Measurements from ENCODE around the gene C1QTNF12. TPM values are rescaled to one million over a fixed set of nuclear protein-coding genes. Genes with fewer than 3 reads are reported as not detected.

The C1QTNF12 gene
- total RNA-seq, 1 donor from 2014 or later, result 3.5 TPM

GRCh38 chr1:1262071-1262470 lies 15.5 kb upstream of the C1QTNF12 start:
- DNase-seq (ENCODE audit: low spot score), result no peak
- no peak overlapping the region for H3K4me3 Mint-ChIP-seq (ENCODE audit: low read depth)
- H3K36me3 Mint-ChIP-seq (ENCODE audit: low read depth), result peaks cover 58% of the 10 kb centered on the region
- H3K27me3 Mint-ChIP-seq (ENCODE audit: low read depth), result no peaks in the 10 kb centered on the region
- peaks cover 1% of the 10 kb centered on the region for H3K4me1 Mint-ChIP-seq (ENCODE audit: low read depth)
- H3K9me3 Mint-ChIP-seq, result no peaks in the 10 kb centered on the region
- no peak overlapping the region for H3K27ac Mint-ChIP-seq
- intact Hi-C loops (cut with micrococcal nuclease), result no loop called here

- Mint-ChIP-seq H3K27ac (peak overlapping the region; percentile 28), H3K27me3 (ENCODE audit: low read depth) (no peaks in the 10 kb centered on the region), H3K4me3 (ENCODE audit: low read depth) (no peak overlapping the region), H3K36me3 (ENCODE audit: low read depth) (peaks cover 59% of the 10 kb centered on the region), H3K9me3 (no peaks in the 10 kb centered on the region), H3K4me1 (ENCODE audit: low read depth) (peaks cover 1% of the 10 kb centered on the region)
- intact Hi-C loops (cut with micrococcal nuclease), result no loop called here
- DNase-seq (ENCODE audit: low spot score), result no peak
These were observed 14.5 kb upstream of the C1QTNF12 start for GRCh38 chr1:1260843-1261560.

GRCh38 chr1:1259951-1260600 lies 13.6 kb upstream of the C1QTNF12 start:
- no peak for DNase-seq (ENCODE audit: low spot score)
- intact Hi-C loops (cut with micrococcal nuclease), result no loop called here
- Mint-ChIP-seq H3K9me3 (no peaks in the 10 kb centered on the region), H3K4me1 (ENCODE audit: low read depth) (peaks cover 1% of the 10 kb centered on the region), H3K4me3 (ENCODE audit: low read depth) (no peak overlapping the region), H3K36me3 (ENCODE audit: low read depth) (peaks cover 57% of the 10 kb centered on the region), H3K27ac (peak overlapping the region; percentile 8), H3K27me3 (ENCODE audit: low read depth) (no peaks in the 10 kb centered on the region)

- intact Hi-C loops (cut with micrococcal nuclease), result no loop called here
- H3K4me1 Mint-ChIP-seq (ENCODE audit: low read depth), result peaks cover 1% of the 10 kb centered on the region
- H3K4me3 Mint-ChIP-seq (ENCODE audit: low read depth), result no peak overlapping the region
- peaks cover 57% of the 10 kb centered on the region for H3K36me3 Mint-ChIP-seq (ENCODE audit: low read depth)
- no peaks in the 10 kb centered on the region for H3K27me3 Mint-ChIP-seq (ENCODE audit: low read depth)
- no peak for DNase-seq (ENCODE audit: low spot score)
- no peak overlapping the region for H3K27ac Mint-ChIP-seq
- no peaks in the 10 kb centered on the region for H3K9me3 Mint-ChIP-seq
These were observed 13.0 kb upstream of the C1QTNF12 start for GRCh38 chr1:1259540-1259939.

GRCh38 chr1:1259119-1259488 lies 12.6 kb upstream of the C1QTNF12 start:
- Mint-ChIP-seq H3K4me1 (ENCODE audit: low read depth) (peaks cover 1% of the 10 kb centered on the region), H3K4me3 (ENCODE audit: low read depth) (no peak overlapping the region), H3K27me3 (ENCODE audit: low read depth) (no peaks in the 10 kb centered on the region), H3K9me3 (no peaks in the 10 kb centered on the region), H3K36me3 (ENCODE audit: low read depth) (peaks cover 55% of the 10 kb centered on the region), H3K27ac (no peak overlapping the region)
- DNase-seq (ENCODE audit: low spot score), result no peak
- intact Hi-C loops (cut with micrococcal nuclease), result no loop called here

- Mint-ChIP-seq H3K27ac (no peak overlapping the region), H3K27me3 (ENCODE audit: low read depth) (no peaks in the 10 kb centered on the region), H3K4me3 (ENCODE audit: low read depth) (no peak overlapping the region), H3K4me1 (ENCODE audit: low read depth) (peaks cover 1% of the 10 kb centered on the region), H3K36me3 (ENCODE audit: low read depth) (peaks cover 59% of the 10 kb centered on the region), H3K9me3 (no peaks in the 10 kb centered on the region)
- intact Hi-C loops (cut with micrococcal nuclease), result no loop called here
- no peak for DNase-seq (ENCODE audit: low spot score)
These were observed 10.7 kb upstream of the C1QTNF12 start for GRCh38 chr1:1256956-1257871.

GRCh38 chr1:1255611-1256010 lies 9.1 kb upstream of the C1QTNF12 start:
- Mint-ChIP-seq H3K4me1 (ENCODE audit: low read depth) (peaks cover 3% of the 10 kb centered on the region), H3K36me3 (ENCODE audit: low read depth) (peaks cover 53% of the 10 kb centered on the region), H3K4me3 (ENCODE audit: low read depth) (no peak overlapping the region), H3K27me3 (ENCODE audit: low read depth) (no peaks in the 10 kb centered on the region), H3K9me3 (no peaks in the 10 kb centered on the region), H3K27ac (no peak overlapping the region)
- no peak for DNase-seq (ENCODE audit: low spot score)
- intact Hi-C loops (cut with micrococcal nuclease), result no loop called here

GRCh38 chr1:1255078-1255477 lies 8.6 kb upstream of the C1QTNF12 start:
- peaks cover 48% of the 10 kb centered on the region for H3K36me3 Mint-ChIP-seq (ENCODE audit: low read depth)
- H3K27ac Mint-ChIP-seq, result no peak overlapping the region
- DNase-seq (ENCODE audit: low spot score), result no peak
- peaks cover 4% of the 10 kb centered on the region for H3K4me1 Mint-ChIP-seq (ENCODE audit: low read depth)
- H3K4me3 Mint-ChIP-seq (ENCODE audit: low read depth), result no peak overlapping the region
- no peaks in the 10 kb centered on the region for H3K9me3 Mint-ChIP-seq
- intact Hi-C loops (cut with micrococcal nuclease), result no loop called here
- H3K27me3 Mint-ChIP-seq (ENCODE audit: low read depth), result no peaks in the 10 kb centered on the region

GRCh38 chr1:1254667-1254998 lies 8.1 kb upstream of the C1QTNF12 start:
- Mint-ChIP-seq H3K36me3 (ENCODE audit: low read depth) (peaks cover 44% of the 10 kb centered on the region), H3K27ac (no peak overlapping the region), H3K4me3 (ENCODE audit: low read depth) (no peak overlapping the region), H3K27me3 (ENCODE audit: low read depth) (no peaks in the 10 kb centered on the region), H3K9me3 (no peaks in the 10 kb centered on the region), H3K4me1 (ENCODE audit: low read depth) (peaks cover 4% of the 10 kb centered on the region)
- intact Hi-C loops (cut with micrococcal nuclease), result loop anchor here (5.0 kb wide), 1 partner anchor 132 kb away; no protein-coding TSS in a partner anchor
- no peak for DNase-seq (ENCODE audit: low spot score)

GRCh38 chr1:1253972-1254666 lies 7.6 kb upstream of the C1QTNF12 start:
- peaks cover 4% of the 10 kb centered on the region for H3K4me1 Mint-ChIP-seq (ENCODE audit: low read depth)
- no peak overlapping the region for H3K4me3 Mint-ChIP-seq (ENCODE audit: low read depth)
- H3K36me3 Mint-ChIP-seq (ENCODE audit: low read depth), result peaks cover 39% of the 10 kb centered on the region
- H3K27ac Mint-ChIP-seq, result no peak overlapping the region
- no peaks in the 10 kb centered on the region for H3K27me3 Mint-ChIP-seq (ENCODE audit: low read depth)
- DNase-seq (ENCODE audit: low spot score), result no peak
- H3K9me3 Mint-ChIP-seq, result no peaks in the 10 kb centered on the region
- intact Hi-C loops (cut with micrococcal nuclease), result loop anchor here (5.0 kb wide), 1 partner anchor 132 kb away; no protein-coding TSS in a partner anchor

GRCh38 chr1:1253314-1253713 lies 6.8 kb upstream of the C1QTNF12 start:
- H3K36me3 Mint-ChIP-seq (ENCODE audit: low read depth), result peaks cover 35% of the 10 kb centered on the region
- no peak overlapping the region for H3K4me3 Mint-ChIP-seq (ENCODE audit: low read depth)
- H3K27ac Mint-ChIP-seq, result no peak overlapping the region
- H3K9me3 Mint-ChIP-seq, result no peaks in the 10 kb centered on the region
- H3K4me1 Mint-ChIP-seq (ENCODE audit: low read depth), result peaks cover 4% of the 10 kb centered on the region
- intact Hi-C loops (cut with micrococcal nuclease), result loop anchor here (5.0 kb wide), 1 partner anchor 131 kb away; no protein-coding TSS in a partner anchor
- H3K27me3 Mint-ChIP-seq (ENCODE audit: low read depth), result no peaks in the 10 kb centered on the region
- no peak for DNase-seq (ENCODE audit: low spot score)

GRCh38 chr1:1250786-1251284 lies 4.3 kb upstream of the C1QTNF12 start:
- Mint-ChIP-seq H3K9me3 (no peaks in the 10 kb centered on the region), H3K4me1 (ENCODE audit: low read depth) (peaks cover 4% of the 10 kb centered on the region), H3K4me3 (ENCODE audit: low read depth) (no peak overlapping the region), H3K27ac (peak overlapping the region; percentile 90), H3K27me3 (ENCODE audit: low read depth) (no peaks in the 10 kb centered on the region), H3K36me3 (ENCODE audit: low read depth) (peaks cover 24% of the 10 kb centered on the region)
- intact Hi-C loops (cut with micrococcal nuclease), result loop anchor here (5.0 kb wide), 1 partner anchor 129 kb away; no protein-coding TSS in a partner anchor
- DNase-seq (ENCODE audit: low spot score), result peak; percentile 59

Measured in activated T-helper 2 cell treated with anti-CD3 and anti-CD28 coated beads, Interferon-gamma antibody, Interleukin-2, Interleukin-4, amounts not matched to agents 10 μg/mL and 5 μg/mL and 100 μg/mL, durations not matched to agents 14 hours and 24 hours and 36 hours (primary cell).